SK-N-MC (cell line): ENCODE data around the gene CFAP58.

ENCODE experiments used
- EZH2 ChIP-seq: fragments of 200-600 bp; sonication (generic); IDR thresholded peaks from one replicate; pipeline ENCODE4 v1.6.1; 2017; ENCODE audit warnings: antibody characterized with exemption
- FOXP2 ChIP-seq: optimal IDR thresholded peaks from 2 replicates; pipeline ENCODE3; 2011; ENCODE audit warnings: mild to moderate bottlenecking, moderate library complexity; ENCODE audit not compliant: insufficient read depth; ENCODE audit errors: extremely low read length, control extremely low read depth
- POLR2AphosphoS5 ChIP-seq: IDR thresholded peaks from 2 replicates; pipeline ENCODE4 v1.6.1; 2012; ENCODE audit warnings: mild to moderate bottlenecking, low read depth, low read length, borderline replicate concordance

DNA sequence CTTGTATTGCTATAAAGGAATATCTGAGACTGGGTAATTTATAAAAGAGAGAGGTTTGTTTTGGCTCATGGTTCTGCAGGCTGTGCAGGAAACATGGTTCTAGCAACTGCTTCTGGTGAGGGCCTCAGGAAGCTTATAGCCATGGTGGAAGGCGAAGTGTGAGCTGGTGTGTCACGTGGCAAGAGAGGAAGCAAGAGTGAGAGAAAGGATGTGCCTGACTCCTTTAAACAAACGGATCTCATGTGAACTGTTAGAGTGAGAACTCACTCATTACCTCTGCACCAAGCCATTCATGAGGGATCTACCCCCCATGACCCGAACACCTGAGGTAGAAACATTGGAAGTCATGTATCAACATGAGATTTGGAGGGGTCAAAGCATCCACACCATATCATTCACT, 7.7 kb upstream of the CFAP58 start:
- TF ChIP-seq FOXP2 (no peak), EZH2 (no peak), POLR2AphosphoS5 (no peak)
